Transverse colon (tissue), 4 donors: Measurements from ENCODE around the gene VPS13D. TPM values are rescaled to one million over a fixed set of nuclear protein-coding genes. Genes with fewer than 3 reads are reported as not detected.

ENCODE experiments used
- DNase-seq: peaks from one replicate; pipeline ENCODE4 v3.0.0-alpha.2; 2019
- H3K27ac ChIP-seq, 4 donors: fragments of 200-600 bp; sonication (generic); 2 replicates each; pipeline ENCODE4 v1.5.1; 2016 to 2018; ENCODE audit warnings: inconsistent platforms in 4 of 4
- H3K27me3 ChIP-seq: fragments of 200-600 bp; sonication (generic); 2 replicates; pipeline ENCODE4 v1.5.1; 2017; ENCODE audit warnings: inconsistent platforms
- H3K36me3 ChIP-seq, 4 donors: fragments of 200-600 bp; sonication (generic); 2 replicates each; pipeline ENCODE4 v1.5.1; 2017 to 2019; ENCODE audit warnings: inconsistent platforms in 4 of 4
- H3K4me1 ChIP-seq, 4 donors: fragments of 200-600 bp; sonication (generic); 2 replicates each; pipeline ENCODE4 v1.5.1; 2017 to 2020; ENCODE audit warnings: inconsistent platforms in 4 of 4
- H3K4me3 ChIP-seq, 4 donors: fragments of 200-600 bp; sonication (generic); 1 replicate in 1 of 4; 2 replicates in 3 of 4; pipeline versions ENCODE4 v1.5.1 to v1.6.1; 2017 to 2019; ENCODE audit warnings: inconsistent platforms in 4 of 4
- H3K9me3 ChIP-seq, 2 donors: fragments of 200-600 bp; sonication (generic); 2 replicates each; pipeline ENCODE4 v1.5.1; 2017 to 2019; ENCODE audit warnings: inconsistent platforms in 2 of 2
- EP300 ChIP-seq: sonication (generic); formaldehyde crosslinking; IDR thresholded peaks from one replicate; pipeline ENCODE4 v1.6.1; 2017; ENCODE audit warnings: antibody characterized with exemption, low read depth
- POLR2A ChIP-seq: fragments of 450-650 bp; IDR thresholded peaks from one replicate; pipeline ENCODE4 v1.6.1; 2016; ENCODE audit warnings: antibody characterized with exemption, mild to moderate bottlenecking, moderate library complexity
- POLR2AphosphoS5 ChIP-seq, 3 donors: sonication (generic); formaldehyde crosslinking; IDR thresholded peaks; one replicate each; pipeline ENCODE4 v1.6.1; 2016; ENCODE audit warnings: antibody characterized with exemption in 3 of 3
- WGBS, 2 donors: methylation state at CpG; one replicate each; pipeline ENCODE4 v1.1.5; 2018; ENCODE audit warnings: low coverage in 1 of 2; 5-methylcytosine and 5-hydroxymethylcytosine counted together
- in situ Hi-C, 4 donors: fragments of 200-750 bp; cut with MboI; loops; one replicate each; pipeline versions ENCODE4 v1.15.0 to v1.15.1; 2017; ENCODE audit warnings: low sequenced_read_pairs in 3 of 4, low pct_ligation_motif_present in 1 of 4, low pct_unique_long_range_greater_than_20kb in 1 of 4
- intact Hi-C: fragments of 100-400 bp; cut with DNase I; formaldehyde crosslinking; loops from one replicate; pipeline ENCODE4 v1.15.1; 2023; ENCODE audit warnings: low total_unique reads
- total RNA-seq, 4 donors: library from RNA; depleted of rRNA; stranded (reverse); fragments of >200 nt; gene quantifications; one replicate each; pipeline ENCODE4 v1.1.0, GENCODE V29; 2016
- TF ChIP-seq, protein P1 (sequence below), 5 experiments: fragments of 200-600 bp in 3 of 5; fragments of 450-650 bp in 2 of 5; sonication (generic) in 3 of 5; IDR thresholded peaks; 1 replicate in 2 of 5; 2 replicates in 3 of 5; pipeline ENCODE4 v1.5.1; 2016 to 2017; ENCODE audit warnings: antibody characterized with exemption in 5 of 5, inconsistent platforms in 3 of 5, mild to moderate bottlenecking in 2 of 5, moderate library complexity in 1 of 5

The VPS13D gene
- total RNA-seq, 4 donors from 2014 or later = 101 to 136 (median 116) TPM

DNA sequence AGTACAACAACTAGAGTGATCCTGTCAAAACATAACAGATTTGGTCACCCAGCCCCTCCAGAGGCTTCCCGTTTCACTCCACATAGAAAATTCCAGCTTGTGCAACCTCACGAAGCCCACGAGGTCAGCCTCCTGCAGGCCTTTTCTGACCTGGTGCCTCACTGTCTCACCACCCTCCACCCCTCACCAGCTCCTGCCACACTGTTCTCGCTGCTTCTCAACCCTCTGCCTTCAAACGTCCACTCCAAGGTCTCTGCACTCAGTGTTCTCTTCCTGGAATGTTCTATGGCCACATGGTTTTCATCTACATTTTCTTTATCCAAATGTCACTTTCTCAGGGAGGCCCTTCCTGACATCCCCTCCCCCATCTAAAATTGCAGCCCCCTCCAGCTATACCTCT, 209.2 kb downstream of the VPS13D start:
- H3K36me3 ChIP-seq = peaks cover 0 to 7% (median 2%) of the 10 kb centered on the region in 4 donors
- no peaks in the 10 kb centered on the region for H3K27me3 ChIP-seq
- H3K4me3 ChIP-seq = no peak overlapping the region
- no peak for TF ChIP-seq POLR2A
- TF ChIP-seq POLR2AphosphoS5 (IDR thresholded peaks at IDR 0.05) = no peak
- TF ChIP-seq EP300 = no peak
- TF ChIP-seq, protein P1, sequence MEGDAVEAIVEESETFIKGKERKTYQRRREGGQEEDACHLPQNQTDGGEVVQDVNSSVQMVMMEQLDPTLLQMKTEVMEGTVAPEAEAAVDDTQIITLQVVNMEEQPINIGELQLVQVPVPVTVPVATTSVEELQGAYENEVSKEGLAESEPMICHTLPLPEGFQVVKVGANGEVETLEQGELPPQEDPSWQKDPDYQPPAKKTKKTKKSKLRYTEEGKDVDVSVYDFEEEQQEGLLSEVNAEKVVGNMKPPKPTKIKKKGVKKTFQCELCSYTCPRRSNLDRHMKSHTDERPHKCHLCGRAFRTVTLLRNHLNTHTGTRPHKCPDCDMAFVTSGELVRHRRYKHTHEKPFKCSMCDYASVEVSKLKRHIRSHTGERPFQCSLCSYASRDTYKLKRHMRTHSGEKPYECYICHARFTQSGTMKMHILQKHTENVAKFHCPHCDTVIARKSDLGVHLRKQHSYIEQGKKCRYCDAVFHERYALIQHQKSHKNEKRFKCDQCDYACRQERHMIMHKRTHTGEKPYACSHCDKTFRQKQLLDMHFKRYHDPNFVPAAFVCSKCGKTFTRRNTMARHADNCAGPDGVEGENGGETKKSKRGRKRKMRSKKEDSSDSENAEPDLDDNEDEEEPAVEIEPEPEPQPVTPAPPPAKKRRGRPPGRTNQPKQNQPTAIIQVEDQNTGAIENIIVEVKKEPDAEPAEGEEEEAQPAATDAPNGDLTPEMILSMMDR (IDR thresholded peaks at IDR 0.05) = no peak
- in situ Hi-C loops (no loop called here), intact Hi-C loops (no loop called here)
- H3K27ac ChIP-seq = no peak overlapping the region
- WGBS, 2 donors = 61 to 80% methylated on average over 3 to 5 of the region's 5 CpGs
- no peak for DNase-seq
- no peaks in the 10 kb centered on the region for H3K9me3 ChIP-seq
- H3K4me1 ChIP-seq = peaks cover 2 to 22% (median 9%) of the 10 kb centered on the region in 4 donors

DNA sequence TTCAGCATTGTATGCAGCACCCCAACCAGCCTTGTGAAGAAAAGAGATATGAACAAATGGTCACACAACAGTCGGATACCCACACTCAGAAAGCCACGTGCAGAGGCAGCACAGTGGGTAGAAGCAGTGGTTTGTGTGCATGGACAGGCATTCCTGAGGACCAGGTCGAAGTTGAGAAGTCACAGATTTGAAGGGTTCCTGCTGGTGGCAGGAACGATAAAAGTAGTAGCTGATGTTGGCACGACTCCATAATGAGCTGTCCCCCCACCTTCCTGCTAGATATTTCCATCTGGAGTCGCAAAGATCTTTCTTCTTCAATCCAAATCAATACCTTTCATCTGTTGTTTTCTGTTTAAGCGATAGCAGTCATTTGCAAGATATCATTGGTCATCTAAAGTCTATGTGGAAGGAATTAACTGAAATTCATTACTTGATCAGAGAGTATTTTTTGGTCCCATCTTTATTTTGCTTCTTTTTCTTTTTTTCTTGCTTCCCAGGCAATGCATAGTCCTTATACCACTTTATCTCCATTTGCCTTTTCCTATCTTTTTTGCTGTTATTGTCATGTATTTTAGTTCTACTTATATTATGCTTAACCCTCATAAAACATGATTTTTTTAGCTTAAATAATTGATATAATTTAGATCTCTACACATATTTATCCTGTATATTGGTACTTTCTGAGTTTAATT, 211.7 kb downstream of the VPS13D start:
- TF ChIP-seq, protein P1 (IDR thresholded peaks at IDR 0.05) = no peak
- TF ChIP-seq EP300 (no peak), POLR2A (no peak), POLR2AphosphoS5 (IDR thresholded peaks at IDR 0.05) (no peak)
- Histone ChIP-seq H3K4me1 (peaks cover 0 to 9% (median 0%) of the 10 kb centered on the region in 4 donors), H3K27me3 (no peaks in the 10 kb centered on the region), H3K36me3 (peaks cover 0 to 12% (median 2%) of the 10 kb centered on the region in 4 donors), H3K9me3 (no peaks in the 10 kb centered on the region), H3K27ac (no peak overlapping the region), H3K4me3 (no peak overlapping the region)
- intact Hi-C loops (no loop called here), in situ Hi-C loops (no loop called here)
- no peak for DNase-seq
- 78 to 82% methylated on average over 1 to 7 of the region's 7 CpGs for WGBS, 2 donors

DNA sequence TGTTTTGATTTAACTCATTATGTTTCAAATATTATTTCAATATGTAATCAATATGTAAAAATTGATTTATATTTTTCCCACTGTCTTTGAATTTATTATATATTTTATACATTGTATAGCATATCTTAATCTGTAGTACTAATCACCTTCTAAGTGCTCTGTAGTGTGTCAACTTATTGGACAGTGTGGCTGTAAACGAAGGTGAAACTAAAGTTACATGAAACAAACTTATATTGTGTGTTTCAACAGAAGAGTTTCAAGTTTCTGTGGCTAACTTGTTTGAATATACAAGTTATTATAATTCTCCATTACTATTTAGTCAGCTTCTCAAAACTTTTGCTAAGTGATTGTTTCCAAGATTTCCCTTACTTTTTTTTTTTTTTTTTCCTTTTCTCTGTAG, 212.4 kb downstream of the VPS13D start:
- Histone ChIP-seq H3K36me3 (peaks cover 0 to 12% (median 2%) of the 10 kb centered on the region in 4 donors), H3K27me3 (no peaks in the 10 kb centered on the region), H3K9me3 (no peaks in the 10 kb centered on the region), H3K4me1 (peaks cover 0 to 15% (median 3%) of the 10 kb centered on the region in 4 donors), H3K4me3 (no peak overlapping the region), H3K27ac (no peak overlapping the region)
- DNase-seq = no peak
- intact Hi-C loops (no loop called here), in situ Hi-C loops (no loop called here)
- TF ChIP-seq POLR2AphosphoS5 (IDR thresholded peaks at IDR 0.05) (no peak), EP300 (no peak), POLR2A (no peak)
- TF ChIP-seq, protein P1 (IDR thresholded peaks at IDR 0.05) = no peak
- WGBS, 2 donors = 67 to 83% methylated on average over 1 of the region's 1 CpG

DNA sequence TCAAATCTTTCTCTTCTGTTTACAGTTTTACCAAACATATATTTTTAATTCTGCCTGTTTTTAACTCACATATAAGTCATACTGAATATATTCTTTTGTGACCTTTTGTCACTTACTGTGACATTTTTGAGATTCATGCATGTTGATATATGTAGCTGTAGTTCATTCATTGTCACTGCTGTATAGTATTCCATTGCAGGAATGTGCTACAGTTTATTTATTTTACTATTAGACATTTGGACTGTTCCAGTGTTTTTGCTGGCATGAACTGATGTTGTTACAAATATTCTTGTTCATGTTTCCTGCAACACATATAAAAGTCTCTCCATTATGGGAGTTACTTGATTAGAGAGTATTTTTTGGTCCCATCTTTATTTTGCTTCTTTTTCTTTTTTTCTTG, 213.3 kb downstream of the VPS13D start:
- Histone ChIP-seq H3K36me3 (peaks cover 0 to 12% (median 2%) of the 10 kb centered on the region in 4 donors), H3K4me1 (peaks cover 2 to 23% (median 7%) of the 10 kb centered on the region in 4 donors), H3K4me3 (no peak overlapping the region), H3K27me3 (no peaks in the 10 kb centered on the region), H3K9me3 (no peaks in the 10 kb centered on the region), H3K27ac (no peak overlapping the region)
- no peak for DNase-seq
- TF ChIP-seq POLR2AphosphoS5 (IDR thresholded peaks at IDR 0.05) (no peak), EP300 (no peak), POLR2A (no peak)
- TF ChIP-seq, protein P1 (IDR thresholded peaks at IDR 0.05) = no peak
- in situ Hi-C loops = no loop called here
- intact Hi-C loops = no loop called here
